H1 (cell line): ENCODE results near the gene ABHD2. TPM values are rescaled to one million over a fixed set of nuclear protein-coding genes. Genes with fewer than 3 reads are reported as not detected.

ENCODE experiments used
- CTCF ChIA-PET: fragments of 300-600 bp; sonication (Branson Sonifier 250); formaldehyde crosslinking; loops from one replicate; lab custom pipeline; 2021; ENCODE audit not compliant: partially characterized antibody; lab: Charles Lee
- POLR2A ChIA-PET: fragments of 300-600 bp; sonication (Branson Sonifier 250); formaldehyde crosslinking; loops from one replicate; lab custom pipeline; 2021; ENCODE audit warnings: inconsistent platforms; ENCODE audit not compliant: partially characterized antibody; lab: Charles Lee
- DNase-seq, 2 experiments: peaks; one replicate each; pipeline versions ENCODE4 v3.0.0 to v3.0.0-alpha.2; 2010 to 2022; ENCODE audit warnings: low spot score in 2 of 2, low read depth in 1 of 2, mixed read lengths in 1 of 2
- FAIRE-seq: peaks from 2 replicates; lab custom pipeline; 2011; peaks lifted over from hg19 to GRCh38; lab: Jason Lieb, UNC
- H2AFZ ChIP-seq: 2 replicates; pipeline ENCODE4 v1.8.1; 2012; ENCODE audit warnings: low read length, inconsistent platforms
- H2AK5ac ChIP-seq: 2 replicates; pipeline ENCODE4 v1.6.1; 2013; ENCODE audit warnings: low read depth, low read length
- H2BK120ac ChIP-seq: replicated peaks from 2 replicates; pipeline ENCODE3; 2013; ENCODE audit warnings: low read depth, low read length, inconsistent platforms
- H2BK12ac ChIP-seq: 2 replicates; pipeline ENCODE4 v1.6.1; 2013; ENCODE audit warnings: low read depth, low read length
- H2BK15ac ChIP-seq: 2 replicates; pipeline ENCODE4 v1.6.1; 2013; ENCODE audit warnings: low read length
- H2BK20ac ChIP-seq: 2 replicates; pipeline ENCODE4 v1.6.1; 2013; ENCODE audit warnings: low read length
- H2BK5ac ChIP-seq: 2 replicates; pipeline ENCODE4 v1.6.1; 2013; ENCODE audit warnings: low read depth, low read length
- H3K14ac ChIP-seq: 2 replicates; pipeline ENCODE4 v1.6.1; 2013; ENCODE audit warnings: inconsistent platforms; ENCODE audit not compliant: insufficient read length
- H3K18ac ChIP-seq: 2 replicates; pipeline ENCODE4 v1.6.1; 2013; ENCODE audit warnings: low read length; ENCODE audit errors: extremely low read depth
- H3K23ac ChIP-seq: 2 replicates; pipeline ENCODE4 v1.6.1; 2013; ENCODE audit warnings: inconsistent platforms; ENCODE audit not compliant: insufficient read length
- H3K23me2 ChIP-seq: 2 replicates; pipeline ENCODE4 v1.6.1; 2013; ENCODE audit warnings: low read depth, low read length
- H3K27ac ChIP-seq: 2 replicates; pipeline ENCODE4 v1.6.1; 2011; ENCODE audit warnings: low read depth, low read length, inconsistent platforms
- H3K27me3 ChIP-seq, 4 experiments: replicated peaks in 1 of 4; 1 replicate in 1 of 4; 2 replicates in 3 of 4; pipeline versions ENCODE4 v1.6.1 to v1.8.1; 2011 to 2013; ENCODE audit warnings: low read length in 3 of 4, mild to moderate bottlenecking in 3 of 4, inconsistent platforms in 2 of 4, mixed read lengths in 2 of 4, moderate library complexity in 1 of 4; ENCODE audit not compliant: control insufficient read depth in 3 of 4, insufficient read depth in 3 of 4; ENCODE audit errors: extremely low read depth in 1 of 4
- H3K36me3 ChIP-seq, 4 experiments: 2 replicates each; pipeline versions ENCODE4 v1.6.1 to v1.8.1; 2011 to 2013; ENCODE audit warnings: mild to moderate bottlenecking in 4 of 4, low read length in 3 of 4, moderate library complexity in 2 of 4, control low read depth in 1 of 4, inconsistent platforms in 1 of 4; ENCODE audit not compliant: insufficient read depth in 4 of 4, control insufficient read depth in 2 of 4
- H3K4ac ChIP-seq: replicated peaks from 2 replicates; pipeline ENCODE3; 2013; ENCODE audit warnings: low read length, low read depth, mixed read lengths, inconsistent platforms; ENCODE audit not compliant: insufficient read length
- H3K4me1 ChIP-seq, 4 experiments: replicated peaks in 1 of 4; 1 replicate in 1 of 4; 2 replicates in 3 of 4; pipeline versions ENCODE4 v1.6.1 to v1.8.1; 2011 to 2013; ENCODE audit warnings: low read length in 3 of 4, inconsistent platforms in 2 of 4, mixed read lengths in 1 of 4; ENCODE audit not compliant: insufficient read depth in 4 of 4, control insufficient read depth in 3 of 4
- H3K4me2 ChIP-seq, 2 experiments: 2 replicates each; pipeline versions ENCODE4 v1.6.1 to v1.8.1; 2011 to 2013; ENCODE audit warnings: low read depth in 2 of 2, low read length in 2 of 2, control low read depth in 1 of 2, inconsistent platforms in 1 of 2, mild to moderate bottlenecking in 1 of 2; ENCODE audit not compliant: insufficient read depth in 1 of 2
- H3K4me3 ChIP-seq, 4 experiments: fragments of 200-600, 300-600 bp in 1 of 4; sonication (generic), shearing (Covaris generic), sonication (Bioruptor Twin) in 1 of 4; 2 replicates each; pipeline versions ENCODE4 v1.5.1 to v1.8.1; 2011 to 2016; ENCODE audit warnings: low read length in 4 of 4, low read depth in 3 of 4, control low read depth in 2 of 4, inconsistent platforms in 2 of 4, mild to moderate bottlenecking in 2 of 4, mixed read lengths in 1 of 4, moderate library complexity in 1 of 4; ENCODE audit not compliant: insufficient read depth in 2 of 4; ENCODE audit errors: extremely low read depth in 1 of 4
- H3K56ac ChIP-seq: replicated peaks from 2 replicates; pipeline ENCODE3; 2013; ENCODE audit warnings: low read depth, mild to moderate bottlenecking, mixed read lengths, low read length, inconsistent platforms; ENCODE audit not compliant: insufficient read length
- H3K79me1 ChIP-seq: 2 replicates; pipeline ENCODE4 v1.6.1; 2013; ENCODE audit warnings: low read depth, low read length, control low read depth
- H3K79me2 ChIP-seq, 2 experiments: 2 replicates each; pipeline versions ENCODE4 v1.6.1 to v1.8.1; 2012 to 2013; ENCODE audit warnings: low read length in 2 of 2, mild to moderate bottlenecking in 2 of 2, inconsistent platforms in 1 of 2; ENCODE audit not compliant: insufficient read depth in 2 of 2, control insufficient read depth in 1 of 2
- H3K9ac ChIP-seq, 4 experiments: replicated peaks in 1 of 4; 1 replicate in 1 of 4; 2 replicates in 3 of 4; pipeline versions ENCODE4 v1.6.1 to v1.8.1; 2011 to 2013; ENCODE audit warnings: low read depth in 3 of 4, low read length in 3 of 4, control low read depth in 2 of 4, mild to moderate bottlenecking in 2 of 4, moderate library complexity in 2 of 4, inconsistent platforms in 1 of 4; ENCODE audit errors: extremely low read depth in 1 of 4
- H3K9me3 ChIP-seq, 2 experiments: 2 replicates each; pipeline versions ENCODE4 v1.6.1 to v1.8.1; 2012 to 2013; ENCODE audit warnings: mild to moderate bottlenecking in 2 of 2, moderate library complexity in 2 of 2, control low read depth in 1 of 2, inconsistent platforms in 1 of 2, low read depth in 1 of 2, low read length in 1 of 2, mixed read lengths in 1 of 2; ENCODE audit not compliant: insufficient read depth in 2 of 2
- H4K20me1 ChIP-seq, 2 experiments: replicated peaks in 1 of 2; 2 replicates each; pipeline versions ENCODE3 to v1.8.1; 2011 to 2013; ENCODE audit warnings: inconsistent platforms in 2 of 2, low read length in 2 of 2, mild to moderate bottlenecking in 1 of 2; ENCODE audit not compliant: insufficient read depth in 2 of 2, control insufficient read depth in 1 of 2
- H4K5ac ChIP-seq: 2 replicates; pipeline ENCODE4 v1.6.1; 2013; ENCODE audit warnings: low read length, low read depth, mixed read lengths, inconsistent platforms; ENCODE audit not compliant: insufficient read length
- H4K8ac ChIP-seq: 2 replicates; pipeline ENCODE4 v1.8.0; 2013; ENCODE audit warnings: mild to moderate bottlenecking, moderate library complexity, low read length, inconsistent platforms; ENCODE audit not compliant: insufficient read depth; ENCODE audit errors: extremely low read depth
- H4K91ac ChIP-seq: replicated peaks from 2 replicates; pipeline ENCODE3; 2013; ENCODE audit warnings: low read length, mixed read lengths, inconsistent platforms; ENCODE audit not compliant: insufficient read length
- ASH2L ChIP-seq: fragments of 200-600, 300-600 bp; sonication (generic); IDR thresholded peaks from one replicate; pipeline ENCODE4 v1.7.1; 2017; ENCODE audit warnings: low read length
- BCL11A ChIP-seq, 2 experiments: IDR thresholded peaks; one replicate each; pipeline ENCODE4 v1.6.1; 2011; ENCODE audit warnings: low read depth in 2 of 2, low read length in 2 of 2, mild to moderate bottlenecking in 2 of 2
- CEBPB ChIP-seq: IDR thresholded peaks from 2 replicates; pipeline ENCODE4 v1.6.1; 2012; ENCODE audit warnings: low read depth, low read length
- KDM1A ChIP-seq: fragments of 200-600, 300-600 bp; sonication (generic); IDR thresholded peaks from 2 replicates; pipeline ENCODE4 v1.7.1; 2016; ENCODE audit warnings: mild to moderate bottlenecking, low read length, borderline replicate concordance
- NANOG ChIP-seq: IDR thresholded peaks from 2 replicates; pipeline ENCODE4 v1.6.1; 2011; ENCODE audit warnings: low read length, low read depth, mild to moderate bottlenecking, inconsistent platforms; ENCODE audit not compliant: insufficient read depth, poor library complexity, severe bottlenecking
- POLR2AphosphoS5 ChIP-seq: IDR thresholded peaks from 2 replicates; pipeline ENCODE4 v1.6.1; 2011; ENCODE audit warnings: low read depth, low read length
- RBBP5 ChIP-seq: IDR thresholded peaks from 2 replicates; pipeline ENCODE4 v1.7.1; 2012; ENCODE audit warnings: low read depth, mild to moderate bottlenecking, inconsistent platforms, low read length, moderate library complexity, borderline replicate concordance
- SIN3A ChIP-seq, 2 experiments: IDR thresholded peaks in 1 of 2; conservative IDR thresholded peaks in 1 of 2; 2 replicates each; pipeline ENCODE4 v1.6.1; 2011 to 2012; ENCODE audit warnings: low read length in 2 of 2, improper control_type of control experiment in 1 of 2, low read depth in 1 of 2, mild to moderate bottlenecking in 1 of 2
- SIRT6 ChIP-seq: IDR thresholded peaks from one replicate; pipeline ENCODE4 v1.7.1; 2012; ENCODE audit warnings: low read length, inconsistent platforms
- SP1 ChIP-seq: IDR thresholded peaks from 2 replicates; pipeline ENCODE4 v1.6.1; 2011; ENCODE audit warnings: low read depth, low read length
- TAF7 ChIP-seq: optimal IDR thresholded peaks from 2 replicates; pipeline ENCODE3; 2011; ENCODE audit warnings: low read depth, mild to moderate bottlenecking, inconsistent platforms, low read length, moderate library complexity, borderline replicate concordance
- TCF12 ChIP-seq: IDR thresholded peaks from 2 replicates; pipeline ENCODE4 v1.6.1; 2011; ENCODE audit warnings: low read depth, mild to moderate bottlenecking, low read length
- TEAD4 ChIP-seq: IDR thresholded peaks from 2 replicates; pipeline ENCODE4 v1.6.1; 2012; ENCODE audit warnings: low read depth, low read length, inconsistent platforms, mixed read lengths
- ZNF274 ChIP-seq: IDR thresholded peaks from 2 replicates; pipeline ENCODE4 v1.7.0; 2012; ENCODE audit warnings: low read length, borderline replicate concordance; ENCODE audit errors: extremely low read depth
- WGBS, 2 experiments: shearing (Covaris generic) in 1 of 2; methylation state at CpG; one replicate each; pipeline versions ENCODE4 v1.1.6 to v1.1.7; 2013 to 2015; ENCODE audit warnings: low lambda C conversion rate in 2 of 2, mixed read lengths in 2 of 2, inconsistent platforms in 1 of 2, low coverage in 1 of 2, missing lambda C conversion rate in 1 of 2; ENCODE audit not compliant: insufficient replicate concordance in 2 of 2, insufficient coverage in 1 of 2, insufficient read length in 1 of 2; ENCODE audit errors: extremely low coverage in 1 of 2, missing lambda C conversion rate in 1 of 2; 5-methylcytosine and 5-hydroxymethylcytosine counted together
- polyA plus RNA-seq, 7 experiments: library from polyadenylated mRNA; depleted of rRNA in 3 of 7; stranded (reverse) in 5 of 7; unstranded in 2 of 7; fragments of >200 nt in 5 of 7; fragments of 200-250 nt in 2 of 7; gene quantifications; 1 replicate in 5 of 7; 2 replicates in 1 of 7; 4 replicates in 1 of 7; pipeline versions ENCODE4 v1.2.1 to v1.2.3, GENCODE V29; 2011 to 2013; ENCODE audit warnings: missing spikeins in 2 of 7, mixed read lengths in 2 of 7
- total RNA-seq: library from RNA; stranded (reverse); fragmentation: NEBNext Ultra II Directional; extraction: Animal tissue kit (Norgen Biotek cat#: 25700); gene quantifications from 2 replicates; pipeline ENCODE4 v1.2.1, GENCODE V29; 2021

ABHD2 gene
- total and polyA plus RNA-seq, 2 of the 8 experiments (the other 6 are each of a cell fraction or from before 2014, with no cell fraction given) = 9.1 to 23.7 TPM

DNA sequence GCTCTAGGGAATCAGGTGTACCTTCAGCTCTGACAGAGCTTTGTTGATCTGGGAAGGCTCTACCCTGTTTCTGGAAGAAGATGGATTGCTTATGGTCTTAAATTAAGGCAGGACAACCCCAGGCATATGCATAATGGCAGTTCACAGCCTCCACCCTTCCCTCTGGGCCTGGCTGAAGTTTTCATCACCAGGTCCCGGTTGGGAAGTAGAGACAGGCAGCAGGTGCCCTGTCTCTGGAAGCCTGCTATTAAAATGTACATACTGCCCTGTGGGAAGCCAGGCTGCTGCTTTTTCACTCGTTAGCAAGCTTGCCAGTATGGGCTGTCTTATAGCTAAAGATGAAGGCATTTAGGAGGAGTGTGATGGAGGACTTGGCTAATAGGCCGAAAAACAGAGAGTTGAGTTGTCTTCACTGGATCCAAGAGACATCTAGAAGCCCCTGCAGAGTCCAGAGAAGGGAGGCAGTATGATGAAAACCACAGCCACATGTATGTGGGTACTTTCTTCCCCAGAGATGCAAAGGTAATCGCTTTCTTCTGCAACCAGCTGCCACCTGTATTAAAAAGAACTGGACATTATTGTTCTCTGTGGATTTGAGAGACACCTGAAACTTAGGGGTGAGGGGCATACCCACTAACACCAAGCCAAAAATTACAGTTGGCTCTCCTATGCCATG is 34.4 kb downstream of the ABHD2 start:
- no peak overlapping the region for H3K27ac ChIP-seq
- H4K8ac ChIP-seq = no peak overlapping the region
- H3K4me1 ChIP-seq = peaks cover 2 to 9% (median 4%) of the 10 kb centered on the region in 4 experiments; a peak in 3 of 7 replicates
- H4K91ac ChIP-seq = no peak overlapping the region
- no peak overlapping the region for H2AFZ ChIP-seq
- no peaks in the 10 kb centered on the region for H3K9me3 ChIP-seq
- H2AK5ac ChIP-seq = no peak overlapping the region
- H4K20me1 ChIP-seq = no peaks in the 10 kb centered on the region
- no peaks in the 10 kb centered on the region; a peak in 1 of 8 replicates for H3K36me3 ChIP-seq
- no peak overlapping the region for H3K18ac ChIP-seq
- H3K14ac ChIP-seq = no peak overlapping the region
- no peak for DNase-seq
- no peak overlapping the region for H3K4me3 ChIP-seq
- no peak overlapping the region for H2BK12ac ChIP-seq
- WGBS, 2 experiments = 69% methylated on average over 4 of the region's 4 CpGs; no CpG with 5 or more reads in 1 of the 2 experiments
- H3K4ac ChIP-seq = no peak overlapping the region
- H2BK15ac ChIP-seq = no peak overlapping the region
- no peak overlapping the region for H4K5ac ChIP-seq
- no peak overlapping the region for H3K9ac ChIP-seq
- no peak overlapping the region for H3K4me2 ChIP-seq
- no peaks in the 10 kb centered on the region for H3K27me3 ChIP-seq
- no peak for FAIRE-seq
- POLR2A ChIA-PET = interaction anchor here (0.5 to 1.7 kb wide), 3 partner anchors 34 to 225 kb away, joined by 3 to 5 read pairs (median 4); no protein-coding TSS in a partner anchor
- CTCF ChIA-PET = interaction anchor here (0.6 to 23.0 kb wide), 8 partner anchors 10 to 288 kb away, joined by 3 to 297 read pairs (median 6); no protein-coding TSS in a partner anchor
- no peaks in the 10 kb centered on the region for H3K79me2 ChIP-seq
- no peak overlapping the region for H3K56ac ChIP-seq
- no peak overlapping the region for H2BK5ac ChIP-seq
- no peaks in the 10 kb centered on the region for H3K23me2 ChIP-seq
- no peak overlapping the region for H2BK120ac ChIP-seq
- H2BK20ac ChIP-seq = no peak overlapping the region
- no peak overlapping the region for H3K23ac ChIP-seq
- no peaks in the 10 kb centered on the region for H3K79me1 ChIP-seq
- no peak for TF ChIP-seq ZNF274
- no peak for TF ChIP-seq SIN3A (conservative IDR thresholded peaks at IDR 0.05 in 1 of 2, IDR thresholded peaks at IDR 0.05 in 1 of 2; ENCODE audit: low read depth in 1 of 2, low read length in 2 of 2)
- TF ChIP-seq KDM1A = no peak
- TF ChIP-seq BCL11A (IDR thresholded peaks at IDR 0.05; ENCODE audit: low read depth in 2 of 2, low read length in 2 of 2) = no peak
- TF ChIP-seq ASH2L = no peak
- no peak for TF ChIP-seq SIRT6
- TF ChIP-seq NANOG = no peak
- no peak for TF ChIP-seq RBBP5
- no peak for TF ChIP-seq TAF7
- no peak for TF ChIP-seq TCF12
- TF ChIP-seq TEAD4 = no peak
- no peak for TF ChIP-seq SP1
- TF ChIP-seq POLR2AphosphoS5 = no peak
- TF ChIP-seq CEBPB = no peak
